Measurements from ENCODE around the gene SNTA1. TPM values are rescaled to one million over a fixed set of nuclear protein-coding genes. Genes with fewer than 3 reads are reported as not detected.
"Not testable (repeated sequence)": the region's sequence is repeated elsewhere in the genome, so short reads cannot be mapped to it uniquely, and the experiment has no call there.

SNTA1 gene
- total and polyA plus RNA-seq, 9 of the 15 experiments (the other 6 are each of a cell fraction or from before 2014, with no cell fraction given) = 1.2 to 40.8 (median 20.3) TPM

DNA sequence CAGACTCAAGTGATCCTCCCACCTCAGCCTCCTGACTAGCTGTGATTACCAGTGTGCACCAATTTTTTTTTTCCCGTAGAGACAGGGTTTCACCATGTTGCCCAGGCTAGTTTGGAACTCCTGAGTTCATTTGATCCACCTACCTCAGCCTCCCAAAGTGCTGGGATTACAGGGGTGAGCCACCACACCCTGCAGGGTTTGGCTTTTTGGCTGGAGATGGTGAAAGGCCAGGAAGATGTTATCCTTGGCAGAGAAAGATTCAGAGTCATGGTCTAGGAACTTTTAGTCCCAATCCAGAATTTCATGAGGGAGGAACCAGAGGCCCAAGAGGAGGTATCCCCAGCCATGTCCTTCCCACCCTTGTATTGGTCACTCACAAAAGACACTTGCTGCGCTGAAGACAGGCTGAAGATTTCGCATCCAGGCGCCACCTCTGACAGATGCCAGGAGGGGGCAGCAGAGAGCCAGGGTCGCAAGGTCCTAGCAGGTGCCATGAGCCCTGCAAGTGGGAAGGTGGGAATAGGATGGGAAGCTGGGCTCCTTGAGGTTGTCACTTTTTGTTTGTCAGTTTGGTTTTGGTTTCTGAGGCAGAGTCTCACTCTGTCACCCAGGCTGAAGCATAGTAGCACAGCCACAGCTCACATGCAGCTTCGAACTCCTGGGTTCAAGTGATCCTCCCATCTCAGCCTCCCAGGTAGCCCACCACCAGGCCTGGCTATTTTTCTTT is 13.5 kb upstream of the SNTA1 start (continued):
- TF ChIP-seq XRCC5 (IDR thresholded peaks at IDR 0.05; ENCODE audit: low read depth, low read length) = peak; percentile 89
- TF ChIP-seq, protein P1, sequence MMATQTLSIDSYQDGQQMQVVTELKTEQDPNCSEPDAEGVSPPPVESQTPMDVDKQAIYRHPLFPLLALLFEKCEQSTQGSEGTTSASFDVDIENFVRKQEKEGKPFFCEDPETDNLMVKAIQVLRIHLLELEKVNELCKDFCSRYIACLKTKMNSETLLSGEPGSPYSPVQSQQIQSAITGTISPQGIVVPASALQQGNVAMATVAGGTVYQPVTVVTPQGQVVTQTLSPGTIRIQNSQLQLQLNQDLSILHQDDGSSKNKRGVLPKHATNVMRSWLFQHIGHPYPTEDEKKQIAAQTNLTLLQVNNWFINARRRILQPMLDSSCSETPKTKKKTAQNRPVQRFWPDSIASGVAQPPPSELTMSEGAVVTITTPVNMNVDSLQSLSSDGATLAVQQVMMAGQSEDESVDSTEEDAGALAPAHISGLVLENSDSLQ (IDR thresholded peaks at IDR 0.05) = 0 out of 2 replicates have a peak, but pooled peaks have one; percentile 20
- not testable (repeated sequence) for TF ChIP-seq ATF1 (CRISPR knock-in tag; IDR thresholded peaks at IDR 0.05)
- TF ChIP-seq ATF1 (tag; IDR thresholded peaks at IDR 0.05) = 0 out of 2 replicates have a peak, but pooled peaks have one; percentile 15
- peak in 1 of 2 experiments; percentile 27; a peak in 1 of 4 replicates for TF ChIP-seq MAZ (CRISPR knock-in tag; conservative IDR thresholded peaks at IDR 0.05 in 1 of 2, IDR thresholded peaks at IDR 0.05 in 1 of 2)
- TF ChIP-seq, protein P2, sequence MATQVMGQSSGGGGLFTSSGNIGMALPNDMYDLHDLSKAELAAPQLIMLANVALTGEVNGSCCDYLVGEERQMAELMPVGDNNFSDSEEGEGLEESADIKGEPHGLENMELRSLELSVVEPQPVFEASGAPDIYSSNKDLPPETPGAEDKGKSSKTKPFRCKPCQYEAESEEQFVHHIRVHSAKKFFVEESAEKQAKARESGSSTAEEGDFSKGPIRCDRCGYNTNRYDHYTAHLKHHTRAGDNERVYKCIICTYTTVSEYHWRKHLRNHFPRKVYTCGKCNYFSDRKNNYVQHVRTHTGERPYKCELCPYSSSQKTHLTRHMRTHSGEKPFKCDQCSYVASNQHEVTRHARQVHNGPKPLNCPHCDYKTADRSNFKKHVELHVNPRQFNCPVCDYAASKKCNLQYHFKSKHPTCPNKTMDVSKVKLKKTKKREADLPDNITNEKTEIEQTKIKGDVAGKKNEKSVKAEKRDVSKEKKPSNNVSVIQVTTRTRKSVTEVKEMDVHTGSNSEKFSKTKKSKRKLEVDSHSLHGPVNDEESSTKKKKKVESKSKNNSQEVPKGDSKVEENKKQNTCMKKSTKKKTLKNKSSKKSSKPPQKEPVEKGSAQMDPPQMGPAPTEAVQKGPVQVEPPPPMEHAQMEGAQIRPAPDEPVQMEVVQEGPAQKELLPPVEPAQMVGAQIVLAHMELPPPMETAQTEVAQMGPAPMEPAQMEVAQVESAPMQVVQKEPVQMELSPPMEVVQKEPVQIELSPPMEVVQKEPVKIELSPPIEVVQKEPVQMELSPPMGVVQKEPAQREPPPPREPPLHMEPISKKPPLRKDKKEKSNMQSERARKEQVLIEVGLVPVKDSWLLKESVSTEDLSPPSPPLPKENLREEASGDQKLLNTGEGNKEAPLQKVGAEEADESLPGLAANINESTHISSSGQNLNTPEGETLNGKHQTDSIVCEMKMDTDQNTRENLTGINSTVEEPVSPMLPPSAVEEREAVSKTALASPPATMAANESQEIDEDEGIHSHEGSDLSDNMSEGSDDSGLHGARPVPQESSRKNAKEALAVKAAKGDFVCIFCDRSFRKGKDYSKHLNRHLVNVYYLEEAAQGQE (IDR thresholded peaks at IDR 0.05; ENCODE audit: borderline replicate concordance) = peak; percentile 89
- TF ChIP-seq, protein P2 (CRISPR knock-in tag; IDR thresholded peaks at IDR 0.05; ENCODE audit: low read depth) = not testable (repeated sequence)
- TF ChIP-seq ZNF384 (IDR thresholded peaks at IDR 0.05; ENCODE audit: low read depth, low read length) = peak; percentile 22; the same call in 1 of the 2 replicates
- TF ChIP-seq SMC3 (conservative IDR thresholded peaks at IDR 0.05; ENCODE audit: insufficient read depth, low read depth, low read length) = peak; percentile 90
- peak; percentile 39; the same call in 1 of the 2 replicates for TF ChIP-seq CREM (IDR thresholded peaks at IDR 0.05; ENCODE audit: low read depth)
- peak; percentile 43; the same call in 1 of the 2 replicates for TF ChIP-seq CTBP1 (IDR thresholded peaks at IDR 0.05; ENCODE audit: borderline replicate concordance)
- 0 out of 2 replicates have a peak, but pooled peaks have one; percentile 31 for TF ChIP-seq PHF21A (IDR thresholded peaks at IDR 0.05; ENCODE audit: borderline replicate concordance, low read depth)
- TF ChIP-seq BHLHE40 (IDR thresholded peaks at IDR 0.05; ENCODE audit: low read length) = 0 out of 2 replicates have a peak, but pooled peaks have one; percentile 45
- peak; percentile 91 for TF ChIP-seq ARID2 (IDR thresholded peaks at IDR 0.05)
- TF ChIP-seq, protein P3, sequence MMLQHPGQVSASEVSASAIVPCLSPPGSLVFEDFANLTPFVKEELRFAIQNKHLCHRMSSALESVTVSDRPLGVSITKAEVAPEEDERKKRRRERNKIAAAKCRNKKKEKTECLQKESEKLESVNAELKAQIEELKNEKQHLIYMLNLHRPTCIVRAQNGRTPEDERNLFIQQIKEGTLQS (IDR thresholded peaks at IDR 0.05) = not testable (repeated sequence)
- TF ChIP-seq, protein P3 (CRISPR knock-in tag; conservative IDR thresholded peaks at IDR 0.05) = 0 out of 2 replicates have a peak, but pooled peaks have one; percentile 28
